Measurements from ENCODE around the gene GUCA2B. TPM values are rescaled to one million over a fixed set of nuclear protein-coding genes. Genes with fewer than 3 reads are reported as not detected.

Gene GUCA2B
- total RNA-seq, 2 donors from 2014 or later, result not detected

DNA sequence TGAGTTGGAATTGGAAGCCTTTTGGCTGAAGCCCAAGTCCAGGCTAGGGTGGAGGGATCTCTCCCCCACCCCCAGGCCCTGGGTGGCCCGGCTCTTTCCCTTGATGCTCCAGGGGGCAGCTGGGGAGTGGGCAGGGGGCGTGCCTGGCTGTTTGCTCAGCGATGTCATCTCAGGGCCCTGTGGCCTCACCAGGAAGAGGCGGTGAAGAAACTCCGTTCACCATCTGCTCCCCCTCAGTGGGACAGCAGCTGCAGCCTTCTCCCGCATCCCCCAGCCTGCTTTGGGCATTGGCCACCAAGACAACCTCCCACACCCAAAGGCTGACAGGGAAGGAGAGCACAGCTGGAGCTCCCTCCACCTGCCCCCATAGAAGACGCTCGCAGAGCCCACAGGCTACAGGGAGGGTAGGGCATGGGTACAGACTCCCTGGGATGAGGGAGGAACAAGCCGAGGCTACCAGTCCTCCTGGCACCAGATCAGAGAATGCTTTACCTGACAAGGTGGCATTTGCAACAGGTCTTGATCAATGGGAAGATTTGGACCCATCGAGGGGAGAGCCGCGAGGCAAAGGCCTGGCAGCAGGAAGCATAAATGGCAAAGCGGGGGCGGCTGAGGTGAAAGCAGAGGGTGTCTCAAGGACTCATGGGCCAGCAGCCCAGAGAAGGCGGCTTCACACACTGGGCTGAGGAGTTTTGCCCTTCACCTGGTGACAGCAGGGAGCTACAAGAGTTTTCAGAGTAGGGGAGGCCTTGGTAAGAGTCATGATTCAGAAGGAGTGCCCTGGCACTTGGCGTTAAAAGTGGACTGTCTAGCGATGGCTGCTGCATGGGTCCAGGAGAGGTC, 17.8 kb downstream of the GUCA2B start:
- Histone ChIP-seq H3K27ac (no peak overlapping the region), H3K27me3 (no peaks in the 10 kb centered on the region), H3K36me3 (no peaks in the 10 kb centered on the region), H3K4me3 (no peak overlapping the region), H3K9me3 (no peaks in the 10 kb centered on the region), H3K4me1 (peaks cover 0 to 32% of the 10 kb centered on the region in 2 donors)
- TF ChIP-seq, protein P1, sequence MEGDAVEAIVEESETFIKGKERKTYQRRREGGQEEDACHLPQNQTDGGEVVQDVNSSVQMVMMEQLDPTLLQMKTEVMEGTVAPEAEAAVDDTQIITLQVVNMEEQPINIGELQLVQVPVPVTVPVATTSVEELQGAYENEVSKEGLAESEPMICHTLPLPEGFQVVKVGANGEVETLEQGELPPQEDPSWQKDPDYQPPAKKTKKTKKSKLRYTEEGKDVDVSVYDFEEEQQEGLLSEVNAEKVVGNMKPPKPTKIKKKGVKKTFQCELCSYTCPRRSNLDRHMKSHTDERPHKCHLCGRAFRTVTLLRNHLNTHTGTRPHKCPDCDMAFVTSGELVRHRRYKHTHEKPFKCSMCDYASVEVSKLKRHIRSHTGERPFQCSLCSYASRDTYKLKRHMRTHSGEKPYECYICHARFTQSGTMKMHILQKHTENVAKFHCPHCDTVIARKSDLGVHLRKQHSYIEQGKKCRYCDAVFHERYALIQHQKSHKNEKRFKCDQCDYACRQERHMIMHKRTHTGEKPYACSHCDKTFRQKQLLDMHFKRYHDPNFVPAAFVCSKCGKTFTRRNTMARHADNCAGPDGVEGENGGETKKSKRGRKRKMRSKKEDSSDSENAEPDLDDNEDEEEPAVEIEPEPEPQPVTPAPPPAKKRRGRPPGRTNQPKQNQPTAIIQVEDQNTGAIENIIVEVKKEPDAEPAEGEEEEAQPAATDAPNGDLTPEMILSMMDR (IDR thresholded peaks at IDR 0.05), result no peak
- DNase-seq (ENCODE audit: low spot score), result no peak

GRCh38 chr1:42171679-42172266, 18.6 kb downstream of the GUCA2B start:
- H3K9me3 ChIP-seq, result no peaks in the 10 kb centered on the region
- H3K27me3 ChIP-seq, result no peaks in the 10 kb centered on the region
- no peak overlapping the region for H3K4me3 ChIP-seq
- no peaks in the 10 kb centered on the region for H3K36me3 ChIP-seq
- H3K4me1 ChIP-seq, result peaks cover 0 to 27% of the 10 kb centered on the region in 2 donors
- TF ChIP-seq, protein P1 (IDR thresholded peaks at IDR 0.05), result no peak
- DNase-seq (ENCODE audit: low spot score), result no peak
- H3K27ac ChIP-seq, result peak overlapping the region; percentile 75 to 85

- Histone ChIP-seq H3K4me1 (peaks cover 0 to 31% of the 10 kb centered on the region in 2 donors), H3K4me3 (no peak overlapping the region), H3K27me3 (no peaks in the 10 kb centered on the region), H3K9me3 (no peaks in the 10 kb centered on the region), H3K36me3 (no peaks in the 10 kb centered on the region), H3K27ac (peak overlapping the region; percentile 75 to 85)
- TF ChIP-seq, protein P1 (IDR thresholded peaks at IDR 0.05), result no peak
- no peak for DNase-seq (ENCODE audit: low spot score)
Observed at GRCh38 chr1:42172381-42173133, 19.3 kb downstream of the GUCA2B start.

DNA sequence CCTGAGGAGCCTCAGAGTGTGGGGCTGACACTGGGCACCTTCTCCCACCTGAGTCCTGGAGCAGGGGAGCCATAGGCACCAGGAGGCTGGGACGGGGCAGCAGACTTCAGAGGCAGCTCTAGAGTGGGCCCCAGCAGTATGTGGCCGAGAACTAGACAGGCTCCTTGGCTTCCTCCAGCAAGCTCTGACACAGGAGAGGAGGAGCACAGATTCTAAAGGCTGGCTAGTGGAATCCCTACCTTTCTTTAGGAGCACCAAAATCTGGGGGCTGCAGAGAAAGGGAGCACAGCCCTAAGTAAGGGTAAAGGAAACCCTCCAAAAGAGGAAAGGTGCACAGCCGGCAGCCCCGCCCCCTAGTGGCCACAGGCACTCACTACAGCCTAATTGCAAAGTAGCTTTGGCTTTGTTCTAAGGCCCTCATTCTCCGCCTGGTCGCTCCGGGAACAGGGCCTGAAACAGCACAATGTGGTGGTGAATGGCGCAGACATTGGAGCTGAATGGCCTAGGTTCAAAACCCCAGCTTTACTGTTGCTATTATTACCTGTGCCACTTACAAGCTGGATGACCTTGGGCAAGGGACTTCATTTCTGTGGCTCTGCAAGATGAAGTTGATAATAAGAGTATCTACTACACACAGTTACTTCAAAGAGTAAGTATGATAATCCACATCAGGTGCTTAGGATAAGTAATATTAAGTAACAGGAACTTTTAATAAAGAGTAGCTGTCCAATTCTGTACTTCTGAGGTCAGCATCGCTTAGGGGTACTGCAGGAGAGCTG, 20.1 kb downstream of the GUCA2B start:
- no peak overlapping the region for H3K4me3 ChIP-seq
- TF ChIP-seq, protein P1 (IDR thresholded peaks at IDR 0.05), result peak; percentile 96 to 98
- peaks cover 0 to 39% of the 10 kb centered on the region in 2 donors for H3K4me1 ChIP-seq
- peak overlapping the region; percentile 75 to 85 for H3K27ac ChIP-seq
- no peak for DNase-seq (ENCODE audit: low spot score)
- H3K27me3 ChIP-seq, result no peaks in the 10 kb centered on the region
- H3K36me3 ChIP-seq, result no peaks in the 10 kb centered on the region
- no peaks in the 10 kb centered on the region for H3K9me3 ChIP-seq

GRCh38 chr1:42173961-42174735, 20.9 kb downstream of the GUCA2B start:
- H3K36me3 ChIP-seq, result no peaks in the 10 kb centered on the region
- H3K4me1 ChIP-seq, result peaks cover 0 to 47% of the 10 kb centered on the region in 2 donors
- peak overlapping the region; percentile 75 to 85 for H3K27ac ChIP-seq
- H3K9me3 ChIP-seq, result no peaks in the 10 kb centered on the region
- H3K4me3 ChIP-seq, result no peak overlapping the region
- no peaks in the 10 kb centered on the region for H3K27me3 ChIP-seq
- no peak for DNase-seq (ENCODE audit: low spot score)
- TF ChIP-seq, protein P1 (IDR thresholded peaks at IDR 0.05), result no peak

Measured in right atrium auricular region (tissue), 2 donors.